H1 (cell line): ENCODE results near the gene CALML5. TPM values are rescaled to one million over a fixed set of nuclear protein-coding genes. Genes with fewer than 3 reads are reported as not detected.

Experiments
- CTCF ChIA-PET: fragments of 300-600 bp; sonication (Branson Sonifier 250); formaldehyde crosslinking; loops from one replicate; lab custom pipeline; 2021; ENCODE audit not compliant: partially characterized antibody; lab: Charles Lee
- POLR2A ChIA-PET: fragments of 300-600 bp; sonication (Branson Sonifier 250); formaldehyde crosslinking; loops from one replicate; lab custom pipeline; 2021; ENCODE audit warnings: inconsistent platforms; ENCODE audit not compliant: partially characterized antibody; lab: Charles Lee
- DNase-seq, 2 experiments: peaks; one replicate each; pipeline versions ENCODE4 v3.0.0 to v3.0.0-alpha.2; 2010 to 2022; ENCODE audit warnings: low spot score in 2 of 2, low read depth in 1 of 2, mixed read lengths in 1 of 2
- FAIRE-seq: peaks from 2 replicates; lab custom pipeline; 2011; peaks lifted over from hg19 to GRCh38; lab: Jason Lieb, UNC
- H2AFZ ChIP-seq: 2 replicates; pipeline ENCODE4 v1.8.1; 2012; ENCODE audit warnings: low read length, inconsistent platforms
- H2AK5ac ChIP-seq: 2 replicates; pipeline ENCODE4 v1.6.1; 2013; ENCODE audit warnings: low read depth, low read length
- H2BK120ac ChIP-seq: replicated peaks from 2 replicates; pipeline ENCODE3; 2013; ENCODE audit warnings: low read depth, low read length, inconsistent platforms
- H2BK12ac ChIP-seq: 2 replicates; pipeline ENCODE4 v1.6.1; 2013; ENCODE audit warnings: low read depth, low read length
- H2BK15ac ChIP-seq: 2 replicates; pipeline ENCODE4 v1.6.1; 2013; ENCODE audit warnings: low read length
- H2BK20ac ChIP-seq: 2 replicates; pipeline ENCODE4 v1.6.1; 2013; ENCODE audit warnings: low read length
- H2BK5ac ChIP-seq: 2 replicates; pipeline ENCODE4 v1.6.1; 2013; ENCODE audit warnings: low read depth, low read length
- H3K14ac ChIP-seq: 2 replicates; pipeline ENCODE4 v1.6.1; 2013; ENCODE audit warnings: inconsistent platforms; ENCODE audit not compliant: insufficient read length
- H3K18ac ChIP-seq: 2 replicates; pipeline ENCODE4 v1.6.1; 2013; ENCODE audit warnings: low read length; ENCODE audit errors: extremely low read depth
- H3K23ac ChIP-seq: 2 replicates; pipeline ENCODE4 v1.6.1; 2013; ENCODE audit warnings: inconsistent platforms; ENCODE audit not compliant: insufficient read length
- H3K23me2 ChIP-seq: 2 replicates; pipeline ENCODE4 v1.6.1; 2013; ENCODE audit warnings: low read depth, low read length
- H3K27ac ChIP-seq: 2 replicates; pipeline ENCODE4 v1.6.1; 2011; ENCODE audit warnings: low read depth, low read length, inconsistent platforms
- H3K27me3 ChIP-seq, 4 experiments: replicated peaks in 1 of 4; 1 replicate in 1 of 4; 2 replicates in 3 of 4; pipeline versions ENCODE4 v1.6.1 to v1.8.1; 2011 to 2013; ENCODE audit warnings: low read length in 3 of 4, mild to moderate bottlenecking in 3 of 4, inconsistent platforms in 2 of 4, mixed read lengths in 2 of 4, moderate library complexity in 1 of 4; ENCODE audit not compliant: control insufficient read depth in 3 of 4, insufficient read depth in 3 of 4; ENCODE audit errors: extremely low read depth in 1 of 4
- H3K36me3 ChIP-seq, 4 experiments: 2 replicates each; pipeline versions ENCODE4 v1.6.1 to v1.8.1; 2011 to 2013; ENCODE audit warnings: mild to moderate bottlenecking in 4 of 4, low read length in 3 of 4, moderate library complexity in 2 of 4, control low read depth in 1 of 4, inconsistent platforms in 1 of 4; ENCODE audit not compliant: insufficient read depth in 4 of 4, control insufficient read depth in 2 of 4
- H3K4ac ChIP-seq: replicated peaks from 2 replicates; pipeline ENCODE3; 2013; ENCODE audit warnings: low read length, low read depth, mixed read lengths, inconsistent platforms; ENCODE audit not compliant: insufficient read length
- H3K4me1 ChIP-seq, 4 experiments: replicated peaks in 1 of 4; 1 replicate in 1 of 4; 2 replicates in 3 of 4; pipeline versions ENCODE4 v1.6.1 to v1.8.1; 2011 to 2013; ENCODE audit warnings: low read length in 3 of 4, inconsistent platforms in 2 of 4, mixed read lengths in 1 of 4; ENCODE audit not compliant: insufficient read depth in 4 of 4, control insufficient read depth in 3 of 4
- H3K4me2 ChIP-seq, 2 experiments: 2 replicates each; pipeline versions ENCODE4 v1.6.1 to v1.8.1; 2011 to 2013; ENCODE audit warnings: low read depth in 2 of 2, low read length in 2 of 2, control low read depth in 1 of 2, inconsistent platforms in 1 of 2, mild to moderate bottlenecking in 1 of 2; ENCODE audit not compliant: insufficient read depth in 1 of 2
- H3K4me3 ChIP-seq, 4 experiments: fragments of 200-600, 300-600 bp in 1 of 4; sonication (generic), shearing (Covaris generic), sonication (Bioruptor Twin) in 1 of 4; 2 replicates each; pipeline versions ENCODE4 v1.5.1 to v1.8.1; 2011 to 2016; ENCODE audit warnings: low read length in 4 of 4, low read depth in 3 of 4, control low read depth in 2 of 4, inconsistent platforms in 2 of 4, mild to moderate bottlenecking in 2 of 4, mixed read lengths in 1 of 4, moderate library complexity in 1 of 4; ENCODE audit not compliant: insufficient read depth in 2 of 4; ENCODE audit errors: extremely low read depth in 1 of 4
- H3K56ac ChIP-seq: replicated peaks from 2 replicates; pipeline ENCODE3; 2013; ENCODE audit warnings: low read depth, mild to moderate bottlenecking, mixed read lengths, low read length, inconsistent platforms; ENCODE audit not compliant: insufficient read length
- H3K79me1 ChIP-seq: 2 replicates; pipeline ENCODE4 v1.6.1; 2013; ENCODE audit warnings: low read depth, low read length, control low read depth
- H3K79me2 ChIP-seq, 2 experiments: 2 replicates each; pipeline versions ENCODE4 v1.6.1 to v1.8.1; 2012 to 2013; ENCODE audit warnings: low read length in 2 of 2, mild to moderate bottlenecking in 2 of 2, inconsistent platforms in 1 of 2; ENCODE audit not compliant: insufficient read depth in 2 of 2, control insufficient read depth in 1 of 2
- H3K9ac ChIP-seq, 4 experiments: replicated peaks in 1 of 4; 1 replicate in 1 of 4; 2 replicates in 3 of 4; pipeline versions ENCODE4 v1.6.1 to v1.8.1; 2011 to 2013; ENCODE audit warnings: low read depth in 3 of 4, low read length in 3 of 4, control low read depth in 2 of 4, mild to moderate bottlenecking in 2 of 4, moderate library complexity in 2 of 4, inconsistent platforms in 1 of 4; ENCODE audit errors: extremely low read depth in 1 of 4
- H3K9me3 ChIP-seq, 2 experiments: 2 replicates each; pipeline versions ENCODE4 v1.6.1 to v1.8.1; 2012 to 2013; ENCODE audit warnings: mild to moderate bottlenecking in 2 of 2, moderate library complexity in 2 of 2, control low read depth in 1 of 2, inconsistent platforms in 1 of 2, low read depth in 1 of 2, low read length in 1 of 2, mixed read lengths in 1 of 2; ENCODE audit not compliant: insufficient read depth in 2 of 2
- H4K20me1 ChIP-seq, 2 experiments: replicated peaks in 1 of 2; 2 replicates each; pipeline versions ENCODE3 to v1.8.1; 2011 to 2013; ENCODE audit warnings: inconsistent platforms in 2 of 2, low read length in 2 of 2, mild to moderate bottlenecking in 1 of 2; ENCODE audit not compliant: insufficient read depth in 2 of 2, control insufficient read depth in 1 of 2
- H4K5ac ChIP-seq: 2 replicates; pipeline ENCODE4 v1.6.1; 2013; ENCODE audit warnings: low read length, low read depth, mixed read lengths, inconsistent platforms; ENCODE audit not compliant: insufficient read length
- H4K8ac ChIP-seq: 2 replicates; pipeline ENCODE4 v1.8.0; 2013; ENCODE audit warnings: mild to moderate bottlenecking, moderate library complexity, low read length, inconsistent platforms; ENCODE audit not compliant: insufficient read depth; ENCODE audit errors: extremely low read depth
- H4K91ac ChIP-seq: replicated peaks from 2 replicates; pipeline ENCODE3; 2013; ENCODE audit warnings: low read length, mixed read lengths, inconsistent platforms; ENCODE audit not compliant: insufficient read length
- ATF3 ChIP-seq: IDR thresholded peaks from 2 replicates; pipeline ENCODE4 v1.6.1; 2011; ENCODE audit warnings: low read depth, mild to moderate bottlenecking, low read length; ENCODE audit not compliant: insufficient read depth
- BACH1 ChIP-seq: IDR thresholded peaks from 2 replicates; pipeline ENCODE4 v1.6.1; 2012; ENCODE audit warnings: low read length, improper control_type of control experiment
- CTBP2 ChIP-seq: IDR thresholded peaks from 2 replicates; pipeline ENCODE4 v1.7.0; 2011; ENCODE audit warnings: borderline replicate concordance, mild to moderate bottlenecking, moderate library complexity, mixed read lengths, low read length; ENCODE audit not compliant: insufficient read depth, insufficient read length
- HDAC2 ChIP-seq, 2 experiments: fragments of 300-600 bp in 1 of 2; sonication (generic) in 1 of 2; IDR thresholded peaks; 2 replicates each; pipeline ENCODE4 v1.6.1; 2011 to 2012; ENCODE audit warnings: low read depth in 2 of 2, low read length in 2 of 2, mild to moderate bottlenecking in 2 of 2, moderate library complexity in 2 of 2, borderline replicate concordance in 1 of 2, inconsistent platforms in 1 of 2
- HDAC6 ChIP-seq: IDR thresholded peaks from one replicate; pipeline ENCODE4 v1.7.1; 2012; ENCODE audit warnings: low read depth, mild to moderate bottlenecking, inconsistent platforms, low read length, moderate library complexity
- JUN ChIP-seq: IDR thresholded peaks from 2 replicates; pipeline ENCODE4 v1.6.1; 2011; ENCODE audit warnings: low read depth, mild to moderate bottlenecking, improper control_type of control experiment, low read length
- MAFK ChIP-seq: IDR thresholded peaks from 2 replicates; pipeline ENCODE4 v1.6.1; 2012; ENCODE audit warnings: low read depth, mild to moderate bottlenecking, improper control_type of control experiment, low read length
- PHF8 ChIP-seq: fragments of 200-600 bp; sonication (generic); conservative IDR thresholded peaks from 2 replicates; pipeline ENCODE4 v1.7.1; 2012; ENCODE audit warnings: low read depth, mild to moderate bottlenecking, inconsistent platforms, low read length, moderate library complexity
- RBBP5 ChIP-seq: IDR thresholded peaks from 2 replicates; pipeline ENCODE4 v1.7.1; 2012; ENCODE audit warnings: low read depth, mild to moderate bottlenecking, inconsistent platforms, low read length, moderate library complexity, borderline replicate concordance
- SIN3A ChIP-seq, 2 experiments: IDR thresholded peaks in 1 of 2; conservative IDR thresholded peaks in 1 of 2; 2 replicates each; pipeline ENCODE4 v1.6.1; 2011 to 2012; ENCODE audit warnings: low read length in 2 of 2, improper control_type of control experiment in 1 of 2, low read depth in 1 of 2, mild to moderate bottlenecking in 1 of 2
- SP2 ChIP-seq: IDR thresholded peaks from 2 replicates; pipeline ENCODE4 v1.6.1; 2012; ENCODE audit warnings: mild to moderate bottlenecking, low read length, inconsistent platforms
- TCF12 ChIP-seq: IDR thresholded peaks from 2 replicates; pipeline ENCODE4 v1.6.1; 2011; ENCODE audit warnings: low read depth, mild to moderate bottlenecking, low read length
- WGBS, 2 experiments: shearing (Covaris generic) in 1 of 2; methylation state at CpG; one replicate each; pipeline versions ENCODE4 v1.1.6 to v1.1.7; 2013 to 2015; ENCODE audit warnings: low lambda C conversion rate in 2 of 2, mixed read lengths in 2 of 2, inconsistent platforms in 1 of 2, low coverage in 1 of 2, missing lambda C conversion rate in 1 of 2; ENCODE audit not compliant: insufficient replicate concordance in 2 of 2, insufficient coverage in 1 of 2, insufficient read length in 1 of 2; ENCODE audit errors: extremely low coverage in 1 of 2, missing lambda C conversion rate in 1 of 2; 5-methylcytosine and 5-hydroxymethylcytosine counted together
- polyA plus RNA-seq, 7 experiments: library from polyadenylated mRNA; depleted of rRNA in 3 of 7; stranded (reverse) in 5 of 7; unstranded in 2 of 7; fragments of >200 nt in 5 of 7; fragments of 200-250 nt in 2 of 7; gene quantifications; 1 replicate in 5 of 7; 2 replicates in 1 of 7; 4 replicates in 1 of 7; pipeline versions ENCODE4 v1.2.1 to v1.2.3, GENCODE V29; 2011 to 2013; ENCODE audit warnings: missing spikeins in 2 of 7, mixed read lengths in 2 of 7
- total RNA-seq: library from RNA; stranded (reverse); fragmentation: NEBNext Ultra II Directional; extraction: Animal tissue kit (Norgen Biotek cat#: 25700); gene quantifications from 2 replicates; pipeline ENCODE4 v1.2.1, GENCODE V29; 2021

Gene CALML5
- total and polyA plus RNA-seq, 2 of the 8 experiments (the other 6 are each of a cell fraction or from before 2014, with no cell fraction given) = not detected

DNA sequence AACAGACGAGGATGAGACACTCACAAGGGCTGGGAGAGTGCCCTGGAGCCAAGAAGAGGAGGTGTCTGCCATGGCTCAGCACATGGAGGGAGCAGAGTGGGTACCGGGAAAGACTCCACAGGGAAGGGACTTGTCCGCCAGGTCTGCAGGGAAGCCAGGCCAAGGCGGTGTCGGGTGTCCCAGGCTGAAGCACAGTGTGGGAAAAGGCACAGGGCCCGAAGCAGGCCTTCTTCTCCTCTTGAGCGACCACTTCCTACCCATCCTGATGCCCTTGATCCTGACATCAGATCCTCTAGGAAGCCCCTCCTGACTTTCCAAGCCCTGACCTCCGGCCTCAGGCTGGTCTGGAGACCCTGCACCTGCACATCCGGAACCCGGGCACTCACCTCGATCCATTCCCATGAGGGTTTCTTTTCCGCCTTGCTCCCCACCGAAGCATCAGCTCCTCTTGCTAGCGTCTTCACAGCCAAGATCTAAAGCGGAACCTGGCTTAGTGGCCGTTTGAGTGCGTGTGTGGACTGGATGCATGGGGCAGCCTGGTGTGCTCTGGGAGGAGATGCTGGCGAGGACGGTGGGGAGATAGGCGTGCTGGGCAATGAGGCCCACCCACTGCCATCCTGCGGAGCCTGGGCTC lies 33.8 kb upstream of the CALML5 start:
- H3K23me2 ChIP-seq = no peaks in the 10 kb centered on the region
- FAIRE-seq = no peak
- WGBS, 2 experiments = 90% methylated on average over 17 of the region's 21 CpGs; no CpG with 5 or more reads in 1 of the 2 experiments
- H3K9ac ChIP-seq = no peak overlapping the region
- no peak overlapping the region for H2BK120ac ChIP-seq
- H3K4ac ChIP-seq = peak overlapping the region; percentile 39
- H2BK15ac ChIP-seq = no peak overlapping the region
- H4K20me1 ChIP-seq = no peaks in the 10 kb centered on the region
- no peak overlapping the region for H2AK5ac ChIP-seq
- H2BK12ac ChIP-seq = no peak overlapping the region; the same call in 1 of the 2 replicates
- CTCF ChIA-PET = no interaction called here
- H3K9me3 ChIP-seq = peaks cover 0 to 3% of the 10 kb centered on the region in 2 experiments; a peak in 1 of 4 replicates
- no peaks in the 10 kb centered on the region for H3K4me1 ChIP-seq
- no peak overlapping the region for H2BK5ac ChIP-seq
- H3K14ac ChIP-seq = no peak overlapping the region
- H3K27ac ChIP-seq = no peak overlapping the region
- no peak overlapping the region for H2BK20ac ChIP-seq
- H2AFZ ChIP-seq = 0 out of 2 replicates have a peak overlapping the region, but pooled peaks have one; percentile 62
- H3K36me3 ChIP-seq = no peaks in the 10 kb centered on the region
- H3K4me2 ChIP-seq = no peak overlapping the region
- no peaks in the 10 kb centered on the region for H3K27me3 ChIP-seq
- no peak overlapping the region for H3K56ac ChIP-seq
- no peaks in the 10 kb centered on the region for H3K79me2 ChIP-seq
- POLR2A ChIA-PET = no interaction called here
- no peak overlapping the region; the same call in 1 of the 2 replicates for H3K18ac ChIP-seq
- H3K79me1 ChIP-seq = no peaks in the 10 kb centered on the region
- no peak overlapping the region for H3K4me3 ChIP-seq
- DNase-seq = no peak
- H4K5ac ChIP-seq = no peak overlapping the region
- H4K91ac ChIP-seq = no peak overlapping the region
- H4K8ac ChIP-seq = no peak overlapping the region; the same call in 1 of the 2 replicates
- no peak overlapping the region for H3K23ac ChIP-seq
- TF ChIP-seq TCF12 (no peak), PHF8 (no peak), RBBP5 (no peak), ATF3 (no peak), MAFK (no peak), BACH1 (no peak), SIN3A (conservative IDR thresholded peaks at IDR 0.05 in 1 of 2, IDR thresholded peaks at IDR 0.05 in 1 of 2; ENCODE audit: low read depth in 1 of 2, low read length in 2 of 2) (no peak), SP2 (no peak), HDAC6 (no peak), JUN (no peak), HDAC2 (IDR thresholded peaks at IDR 0.05; ENCODE audit: borderline replicate concordance in 1 of 2, low read depth in 2 of 2, low read length in 2 of 2) (no peak), CTBP2 (no peak)
